ENCODE results near the gene AKT3. TPM values are rescaled to one million over a fixed set of nuclear protein-coding genes. Genes with fewer than 3 reads are reported as not detected.

The AKT3 gene
- total and polyA plus RNA-seq, 2 experiments from 2014 or later = 4.5 to 18.5 TPM

DNA sequence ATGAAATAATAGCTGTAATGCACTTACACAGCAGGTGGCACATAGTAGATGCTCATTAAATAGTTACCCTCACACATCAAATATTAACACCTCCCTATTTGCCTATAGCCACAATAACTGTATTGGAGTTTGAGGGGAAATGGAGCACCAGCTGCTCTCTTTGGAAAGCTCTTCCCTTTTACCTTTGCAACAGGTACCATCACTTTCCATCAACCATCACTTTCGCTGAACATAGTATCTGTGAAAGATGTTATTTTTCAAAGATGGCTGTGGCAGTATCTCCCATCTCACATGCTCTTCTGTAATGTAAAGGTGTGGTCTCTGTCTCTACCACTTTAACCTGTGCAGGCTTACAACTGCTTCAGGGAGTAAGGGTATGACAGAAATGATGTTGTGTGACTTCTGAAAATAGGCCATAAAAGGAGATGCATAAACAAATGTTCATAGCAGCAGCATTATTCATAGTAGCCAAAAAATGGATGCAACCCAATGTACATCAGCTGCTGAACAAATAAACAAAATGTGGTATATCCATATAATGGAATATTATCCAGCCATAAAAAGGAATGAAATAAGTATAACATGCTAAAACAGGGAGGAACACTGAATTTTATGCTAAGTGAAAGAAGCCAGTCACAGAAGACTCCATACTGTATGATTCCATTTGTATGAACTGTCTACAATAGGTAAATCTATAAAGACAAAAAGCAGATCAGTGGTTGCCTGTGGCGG lies 288.3 kb downstream of the AKT3 start:
- H3K36me3 Mint-ChIP-seq (ENCODE audit: low read depth) = peaks cover 13% of the 10 kb centered on the region
- Histone ChIP-seq H3K27me3 (ENCODE audit: insufficient read depth) (no peaks in the 10 kb centered on the region), H3K9me2 (ENCODE audit: insufficient read depth) (no peaks in the 10 kb centered on the region), H4K20me1 (replicated peaks; ENCODE audit: insufficient read depth) (no peaks in the 10 kb centered on the region), H3K79me2 (replicated peaks; ENCODE audit: insufficient read depth) (no peaks in the 10 kb centered on the region), H3F3A (replicated peaks; ENCODE audit: low read depth) (no peaks in the 10 kb centered on the region), H3K4me1 (ENCODE audit: insufficient read depth) (no peaks in the 10 kb centered on the region), H3K36me3 (ENCODE audit: insufficient read depth) (no peaks in the 10 kb centered on the region), H3K27ac (ENCODE audit: low read depth) (no peak overlapping the region), H3K4me3 (no peak overlapping the region), H2AFZ (no peak overlapping the region), H3K4me2 (no peak overlapping the region)
- TF ChIP-seq, protein P1, sequence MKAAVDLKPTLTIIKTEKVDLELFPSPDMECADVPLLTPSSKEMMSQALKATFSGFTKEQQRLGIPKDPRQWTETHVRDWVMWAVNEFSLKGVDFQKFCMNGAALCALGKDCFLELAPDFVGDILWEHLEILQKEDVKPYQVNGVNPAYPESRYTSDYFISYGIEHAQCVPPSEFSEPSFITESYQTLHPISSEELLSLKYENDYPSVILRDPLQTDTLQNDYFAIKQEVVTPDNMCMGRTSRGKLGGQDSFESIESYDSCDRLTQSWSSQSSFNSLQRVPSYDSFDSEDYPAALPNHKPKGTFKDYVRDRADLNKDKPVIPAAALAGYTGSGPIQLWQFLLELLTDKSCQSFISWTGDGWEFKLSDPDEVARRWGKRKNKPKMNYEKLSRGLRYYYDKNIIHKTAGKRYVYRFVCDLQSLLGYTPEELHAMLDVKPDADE (IDR thresholded peaks at IDR 0.05) = no peak
- TF ChIP-seq, protein P2, sequence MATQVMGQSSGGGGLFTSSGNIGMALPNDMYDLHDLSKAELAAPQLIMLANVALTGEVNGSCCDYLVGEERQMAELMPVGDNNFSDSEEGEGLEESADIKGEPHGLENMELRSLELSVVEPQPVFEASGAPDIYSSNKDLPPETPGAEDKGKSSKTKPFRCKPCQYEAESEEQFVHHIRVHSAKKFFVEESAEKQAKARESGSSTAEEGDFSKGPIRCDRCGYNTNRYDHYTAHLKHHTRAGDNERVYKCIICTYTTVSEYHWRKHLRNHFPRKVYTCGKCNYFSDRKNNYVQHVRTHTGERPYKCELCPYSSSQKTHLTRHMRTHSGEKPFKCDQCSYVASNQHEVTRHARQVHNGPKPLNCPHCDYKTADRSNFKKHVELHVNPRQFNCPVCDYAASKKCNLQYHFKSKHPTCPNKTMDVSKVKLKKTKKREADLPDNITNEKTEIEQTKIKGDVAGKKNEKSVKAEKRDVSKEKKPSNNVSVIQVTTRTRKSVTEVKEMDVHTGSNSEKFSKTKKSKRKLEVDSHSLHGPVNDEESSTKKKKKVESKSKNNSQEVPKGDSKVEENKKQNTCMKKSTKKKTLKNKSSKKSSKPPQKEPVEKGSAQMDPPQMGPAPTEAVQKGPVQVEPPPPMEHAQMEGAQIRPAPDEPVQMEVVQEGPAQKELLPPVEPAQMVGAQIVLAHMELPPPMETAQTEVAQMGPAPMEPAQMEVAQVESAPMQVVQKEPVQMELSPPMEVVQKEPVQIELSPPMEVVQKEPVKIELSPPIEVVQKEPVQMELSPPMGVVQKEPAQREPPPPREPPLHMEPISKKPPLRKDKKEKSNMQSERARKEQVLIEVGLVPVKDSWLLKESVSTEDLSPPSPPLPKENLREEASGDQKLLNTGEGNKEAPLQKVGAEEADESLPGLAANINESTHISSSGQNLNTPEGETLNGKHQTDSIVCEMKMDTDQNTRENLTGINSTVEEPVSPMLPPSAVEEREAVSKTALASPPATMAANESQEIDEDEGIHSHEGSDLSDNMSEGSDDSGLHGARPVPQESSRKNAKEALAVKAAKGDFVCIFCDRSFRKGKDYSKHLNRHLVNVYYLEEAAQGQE (IDR thresholded peaks at IDR 0.05; ENCODE audit: unreplicated experiment) = no peak
- TF ChIP-seq EZH2 (IDR thresholded peaks at IDR 0.05; ENCODE audit: low read depth, unreplicated experiment) (no peak), NANOG (IDR thresholded peaks at IDR 0.05; ENCODE audit: borderline replicate concordance) (no peak), ZNF331 (CRISPR knock-in tag; IDR thresholded peaks at IDR 0.05; ENCODE audit: low read depth) (no peak), JUNB (IDR thresholded peaks at IDR 0.05; ENCODE audit: unreplicated experiment) (no peak), EZH2phosphoT487 (IDR thresholded peaks at IDR 0.05; ENCODE audit: unreplicated experiment) (no peak)
- no peaks in the 10 kb centered on the region for H3K27me3 Mint-ChIP-seq (ENCODE audit: insufficient read depth, low read depth, poor library complexity)
- H3K4me1 Mint-ChIP-seq = peaks cover 7% of the 10 kb centered on the region
- DNase-seq (ENCODE audit: low spot score) (no peak), ATAC-seq (no peak)
- peaks cover 6% of the 10 kb centered on the region; the same call in 1 of the 3 replicates for H3K9me3 Mint-ChIP-seq
- H3K27ac Mint-ChIP-seq = no peak overlapping the region
- no peak overlapping the region for H3K4me3 Mint-ChIP-seq

DNA sequence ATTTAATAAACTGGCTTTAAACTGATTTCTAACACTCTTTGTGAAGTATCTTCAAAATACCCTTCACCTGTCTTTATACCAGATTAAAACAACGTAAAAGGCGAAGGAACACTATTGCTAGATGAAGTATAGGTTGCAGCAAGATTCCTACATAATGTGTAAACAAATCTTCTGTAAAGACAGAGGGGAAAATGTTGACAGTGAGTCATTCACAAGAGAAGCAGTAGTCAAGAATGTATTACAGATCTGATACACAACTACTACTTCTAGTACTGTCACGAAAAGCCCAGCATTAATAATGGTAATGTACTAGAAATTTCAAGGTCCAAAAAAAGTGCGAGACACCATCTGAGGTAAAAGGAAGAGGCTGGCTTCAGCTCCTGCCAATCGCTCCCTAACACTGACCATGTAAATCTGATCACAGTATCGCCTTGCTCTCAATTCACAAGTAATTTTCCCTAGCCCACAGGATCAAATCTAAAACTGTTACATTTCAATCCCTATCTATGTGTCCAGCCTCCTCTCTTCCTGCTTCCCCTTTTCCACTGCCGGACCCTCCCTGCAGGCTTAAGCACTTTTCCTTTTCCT lies 290.4 kb downstream of the AKT3 start:
- Histone ChIP-seq H3K27ac (ENCODE audit: low read depth) (no peak overlapping the region), H3K4me2 (no peak overlapping the region), H3K4me3 (no peak overlapping the region), H3K27me3 (ENCODE audit: insufficient read depth) (no peaks in the 10 kb centered on the region), H2AFZ (no peak overlapping the region), H3F3A (replicated peaks; ENCODE audit: low read depth) (no peaks in the 10 kb centered on the region), H3K9me2 (ENCODE audit: insufficient read depth) (no peaks in the 10 kb centered on the region), H3K79me2 (replicated peaks; ENCODE audit: insufficient read depth) (no peaks in the 10 kb centered on the region), H4K20me1 (replicated peaks; ENCODE audit: insufficient read depth) (no peaks in the 10 kb centered on the region), H3K36me3 (ENCODE audit: insufficient read depth) (no peaks in the 10 kb centered on the region), H3K4me1 (ENCODE audit: insufficient read depth) (no peaks in the 10 kb centered on the region)
- Mint-ChIP-seq H3K27me3 (ENCODE audit: insufficient read depth, low read depth, poor library complexity) (no peaks in the 10 kb centered on the region), H3K4me1 (peaks cover 11% of the 10 kb centered on the region), H3K4me3 (no peak overlapping the region), H3K27ac (peak overlapping the region; percentile 56), H3K9me3 (peaks cover 6% of the 10 kb centered on the region; the same call in 1 of the 3 replicates), H3K36me3 (ENCODE audit: low read depth) (peaks cover 13% of the 10 kb centered on the region)
- ATAC-seq (no peak), DNase-seq (ENCODE audit: low spot score) (no peak)
- no peak for TF ChIP-seq ZNF114 (CRISPR knock-in tag; IDR thresholded peaks at IDR 0.05)
- no peak for TF ChIP-seq NANOG (IDR thresholded peaks at IDR 0.05; ENCODE audit: borderline replicate concordance)
- TF ChIP-seq, protein P3, sequence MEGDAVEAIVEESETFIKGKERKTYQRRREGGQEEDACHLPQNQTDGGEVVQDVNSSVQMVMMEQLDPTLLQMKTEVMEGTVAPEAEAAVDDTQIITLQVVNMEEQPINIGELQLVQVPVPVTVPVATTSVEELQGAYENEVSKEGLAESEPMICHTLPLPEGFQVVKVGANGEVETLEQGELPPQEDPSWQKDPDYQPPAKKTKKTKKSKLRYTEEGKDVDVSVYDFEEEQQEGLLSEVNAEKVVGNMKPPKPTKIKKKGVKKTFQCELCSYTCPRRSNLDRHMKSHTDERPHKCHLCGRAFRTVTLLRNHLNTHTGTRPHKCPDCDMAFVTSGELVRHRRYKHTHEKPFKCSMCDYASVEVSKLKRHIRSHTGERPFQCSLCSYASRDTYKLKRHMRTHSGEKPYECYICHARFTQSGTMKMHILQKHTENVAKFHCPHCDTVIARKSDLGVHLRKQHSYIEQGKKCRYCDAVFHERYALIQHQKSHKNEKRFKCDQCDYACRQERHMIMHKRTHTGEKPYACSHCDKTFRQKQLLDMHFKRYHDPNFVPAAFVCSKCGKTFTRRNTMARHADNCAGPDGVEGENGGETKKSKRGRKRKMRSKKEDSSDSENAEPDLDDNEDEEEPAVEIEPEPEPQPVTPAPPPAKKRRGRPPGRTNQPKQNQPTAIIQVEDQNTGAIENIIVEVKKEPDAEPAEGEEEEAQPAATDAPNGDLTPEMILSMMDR (conservative IDR thresholded peaks at IDR 0.05; ENCODE audit: low read depth in 2 of 2) = no peak
- TF ChIP-seq EZH2 (IDR thresholded peaks at IDR 0.05; ENCODE audit: low read depth, unreplicated experiment) = no peak
- no peak for TF ChIP-seq JUNB (IDR thresholded peaks at IDR 0.05; ENCODE audit: unreplicated experiment)
- TF ChIP-seq CREB1 (CRISPR knock-in tag; IDR thresholded peaks at IDR 0.05; ENCODE audit: low read depth) = no peak
- no peak for TF ChIP-seq ZNF331 (CRISPR knock-in tag; IDR thresholded peaks at IDR 0.05; ENCODE audit: low read depth)
- no peak for TF ChIP-seq STAT1 (IDR thresholded peaks at IDR 0.05; ENCODE audit: unreplicated experiment)
- TF ChIP-seq, protein P2 (IDR thresholded peaks at IDR 0.05; ENCODE audit: unreplicated experiment) = no peak

All from GM23338 (cell line).